SK-N-SH (cell line): ENCODE measurements around the gene KMT2E. TPM values are rescaled to one million over a fixed set of nuclear protein-coding genes. Genes with fewer than 3 reads are reported as not detected.

Source experiments
- CTCF ChIA-PET: fragments of 300-600, 350-600 bp; formaldehyde crosslinking; extraction: SDS; loops from one replicate; lab custom pipeline; 2021; lab: Yijun Ruan, JAX
- POLR2A ChIA-PET: fragments of 350-600 bp; sonication (Branson Sonifier 250); formaldehyde crosslinking; extraction: SDS; loops from one replicate; lab custom pipeline; 2020; ENCODE audit warnings: antibody characterized with exemption, inconsistent platforms; lab: Yijun Ruan, JAX
- DNase-seq: peaks from one replicate; pipeline ENCODE4 v3.0.0; 2012
- H2AFZ ChIP-seq: fragments of 200-600 bp; sonication (generic); 2 replicates; pipeline ENCODE4 v1.8.1; 2016; ENCODE audit warnings: antibody characterized with exemption, mild to moderate bottlenecking, low read depth
- H3F3A ChIP-seq: fragments of 200-600 bp; sonication (generic); replicated peaks from 2 replicates; pipeline ENCODE3; 2016; ENCODE audit warnings: antibody characterized with exemption, mild to moderate bottlenecking; ENCODE audit not compliant: insufficient read depth
- H3K27ac ChIP-seq, 2 experiments: fragments of 200-500 bp in 1 of 2; fragments of 200-600 bp in 1 of 2; sonication (Bioruptor generic) in 1 of 2; sonication (generic), shearing (Covaris generic) in 1 of 2; 2 replicates each; pipeline versions ENCODE4 v1.5.1 to v1.6.1; 2014 to 2016; ENCODE audit warnings: low read depth in 2 of 2, inconsistent platforms in 1 of 2, low read length in 1 of 2, mild to moderate bottlenecking in 1 of 2, mixed read lengths in 1 of 2
- H3K27me3 ChIP-seq: fragments of 200-600 bp; sonication (generic), shearing (Covaris generic); 2 replicates; pipeline ENCODE4 v1.6.1; 2016; ENCODE audit warnings: mixed run types; ENCODE audit not compliant: insufficient read depth
- H3K36me3 ChIP-seq, 2 experiments: fragments of 200-500 bp in 1 of 2; fragments of 200-600 bp in 1 of 2; sonication (Bioruptor generic) in 1 of 2; sonication (generic) in 1 of 2; replicated peaks in 1 of 2; 2 replicates each; pipeline versions ENCODE3 to v1.5.1; 2014 to 2016; ENCODE audit warnings: low read length in 1 of 2, mild to moderate bottlenecking in 1 of 2; ENCODE audit not compliant: insufficient read depth in 2 of 2, control insufficient read depth in 1 of 2
- H3K4me1 ChIP-seq, 2 experiments: fragments of 200-500 bp in 1 of 2; fragments of 200-600 bp in 1 of 2; sonication (Bioruptor generic) in 1 of 2; sonication (generic), shearing (Covaris generic) in 1 of 2; 2 replicates each; pipeline versions ENCODE4 v1.5.1 to v1.6.1; 2014 to 2016; ENCODE audit warnings: low read depth in 1 of 2, low read length in 1 of 2, mixed run types in 1 of 2; ENCODE audit not compliant: insufficient read depth in 2 of 2, control insufficient read depth in 1 of 2
- H3K4me2 ChIP-seq: fragments of 200-600 bp; sonication (generic), shearing (Covaris generic); 2 replicates; pipeline ENCODE4 v1.6.1; 2017; ENCODE audit warnings: mixed run types
- H3K4me3 ChIP-seq, 2 experiments: fragments of 200-500 bp in 1 of 2; fragments of 200-600 bp in 1 of 2; sonication (Bioruptor generic) in 1 of 2; sonication (generic), shearing (Covaris generic) in 1 of 2; 2 replicates each; pipeline versions ENCODE4 v1.5.1 to v1.8.1; 2014 to 2016; ENCODE audit warnings: low read depth in 2 of 2, inconsistent platforms in 1 of 2, low read length in 1 of 2, mild to moderate bottlenecking in 1 of 2, mixed read lengths in 1 of 2, moderate library complexity in 1 of 2
- H3K79me2 ChIP-seq: fragments of 200-600 bp; sonication (generic); 2 replicates; pipeline ENCODE4 v1.8.1; 2017; ENCODE audit warnings: mild to moderate bottlenecking; ENCODE audit not compliant: insufficient read depth
- H3K9ac ChIP-seq: fragments of 200-600 bp; sonication (generic); 2 replicates; pipeline ENCODE4 v1.6.1; 2017; ENCODE audit warnings: mixed run types
- H3K9me2 ChIP-seq: fragments of 200-600 bp; sonication (generic); 2 replicates; pipeline ENCODE4 v1.6.1; 2017; ENCODE audit warnings: mixed run types
- H3K9me3 ChIP-seq: fragments of 200-600 bp; sonication (generic); 2 replicates; pipeline ENCODE4 v1.6.1; 2017; ENCODE audit warnings: mixed run types, mild to moderate bottlenecking, moderate library complexity
- H4K20me1 ChIP-seq: fragments of 200-600 bp; sonication (generic); 2 replicates; pipeline ENCODE4 v1.6.1; 2017; ENCODE audit warnings: mild to moderate bottlenecking, mixed run types; ENCODE audit not compliant: insufficient read depth
- CHD2 ChIP-seq: fragments of 150-350 bp; IDR thresholded peaks from 2 replicates; pipeline ENCODE4 v1.6.1; 2018; ENCODE audit warnings: low read length; ENCODE audit not compliant: partially characterized antibody
- CTCF ChIP-seq: fragments of 200-600 bp; sonication (generic); IDR thresholded peaks from 2 replicates; pipeline ENCODE4 v1.6.1; 2017; ENCODE audit warnings: antibody characterized with exemption, mild to moderate bottlenecking, moderate library complexity
- ELF1 ChIP-seq: IDR thresholded peaks from 2 replicates; pipeline ENCODE4 v1.4.0; 2012
- EP300 ChIP-seq, 2 experiments: IDR thresholded peaks; 2 replicates each; pipeline versions ENCODE4 v1.4.0 to v1.6.1; 2012; ENCODE audit warnings: borderline replicate concordance in 1 of 2, low read depth in 1 of 2, low read length in 1 of 2
- EZH2phosphoT487 ChIP-seq: fragments of 200-600 bp; sonication (generic); IDR thresholded peaks from 2 replicates; pipeline ENCODE4 v1.6.1; 2017; ENCODE audit warnings: low read depth, mixed run types, mild to moderate bottlenecking, antibody characterized with exemption, moderate library complexity, borderline replicate concordance
- FOSL2 ChIP-seq: IDR thresholded peaks from 2 replicates; pipeline ENCODE4 v1.4.0; 2012; ENCODE audit warnings: low read depth, mild to moderate bottlenecking, moderate library complexity, borderline replicate concordance
- FOXJ3 ChIP-seq: sonication (generic); formaldehyde crosslinking; IDR thresholded peaks from 2 replicates; pipeline ENCODE4 v1.5.1; 2020; ENCODE audit warnings: mild to moderate bottlenecking, missing genetic modification reagents
- FOXM1 ChIP-seq: IDR thresholded peaks from 2 replicates; pipeline ENCODE4 v1.4.0; 2012; ENCODE audit warnings: low read depth, mild to moderate bottlenecking
- GABPA ChIP-seq: IDR thresholded peaks from 2 replicates; pipeline ENCODE4 v1.4.0; 2012; ENCODE audit warnings: low read depth, mild to moderate bottlenecking
- IRF3 ChIP-seq: fragments of 150-350 bp; IDR thresholded peaks from 2 replicates; pipeline ENCODE4 v1.6.1; 2016; ENCODE audit warnings: mild to moderate bottlenecking, low read depth, low read length
- JUND ChIP-seq: IDR thresholded peaks from 2 replicates; pipeline ENCODE4 v1.4.0; 2012
- MEF2A ChIP-seq: IDR thresholded peaks from 2 replicates; pipeline ENCODE4 v1.4.0; 2012; ENCODE audit warnings: low read depth, borderline replicate concordance
- MXI1 ChIP-seq: IDR thresholded peaks from 2 replicates; pipeline ENCODE4 v1.6.1; 2012; ENCODE audit warnings: mild to moderate bottlenecking, low read depth, low read length, improper control_type of control experiment
- NFIC ChIP-seq: IDR thresholded peaks from 2 replicates; pipeline ENCODE4 v1.4.0; 2012; ENCODE audit warnings: borderline replicate concordance
- NRF1 ChIP-seq: IDR thresholded peaks from 2 replicates; pipeline ENCODE4 v1.6.1; 2012; ENCODE audit warnings: low read depth, mild to moderate bottlenecking, low read length
- PBX3 ChIP-seq: IDR thresholded peaks from 2 replicates; pipeline ENCODE4; 2012
- POLR2AphosphoS5 ChIP-seq: IDR thresholded peaks from 2 replicates; pipeline ENCODE4 v1.6.1; 2012; ENCODE audit warnings: low read depth, low read length
- RAD21 ChIP-seq: IDR thresholded peaks from 2 replicates; pipeline ENCODE4 v1.6.1; 2012; ENCODE audit warnings: mild to moderate bottlenecking, low read length
- RCOR1 ChIP-seq: fragments of 150-350 bp; IDR thresholded peaks from 2 replicates; pipeline ENCODE4 v1.6.1; 2017; ENCODE audit warnings: antibody characterized with exemption, low read length
- RFX5 ChIP-seq: IDR thresholded peaks from 2 replicates; pipeline ENCODE4 v1.6.1; 2012; ENCODE audit warnings: mild to moderate bottlenecking, improper control_type of control experiment, low read length
- RXRA ChIP-seq: IDR thresholded peaks from 2 replicates; pipeline ENCODE4 v1.4.0; 2012; ENCODE audit warnings: low read depth, mild to moderate bottlenecking, borderline replicate concordance
- SIN3A ChIP-seq: IDR thresholded peaks from 2 replicates; pipeline ENCODE4 v1.6.1; 2012; ENCODE audit warnings: low read depth, mild to moderate bottlenecking, low read length, moderate library complexity, borderline replicate concordance
- SMC3 ChIP-seq: IDR thresholded peaks from 2 replicates; pipeline ENCODE4 v1.6.1; 2012; ENCODE audit warnings: low read depth, low read length, improper control_type of control experiment
- TAF1 ChIP-seq: IDR thresholded peaks from 2 replicates; pipeline ENCODE4 v1.6.1; 2012; ENCODE audit warnings: low read depth, mild to moderate bottlenecking, low read length, moderate library complexity, borderline replicate concordance
- TCF12 ChIP-seq: IDR thresholded peaks from 2 replicates; pipeline ENCODE4 v1.4.0; 2012
- USF2 ChIP-seq: fragments of 150-350 bp; IDR thresholded peaks from 2 replicates; pipeline ENCODE4 v1.6.1; 2017; ENCODE audit warnings: antibody characterized with exemption, low read length, low read depth, borderline replicate concordance
- YY1 ChIP-seq: IDR thresholded peaks from 2 replicates; pipeline ENCODE4 v1.4.0; 2012; ENCODE audit warnings: low read depth, mild to moderate bottlenecking
- ZBTB33 ChIP-seq: IDR thresholded peaks from 2 replicates; pipeline ENCODE4 v1.4.0; 2012; ENCODE audit warnings: low read depth, borderline replicate concordance
- WGBS: methylation state at CpG from one replicate; pipeline ENCODE4 v1.1.6; 2017; ENCODE audit warnings: low lambda C conversion rate; 5-methylcytosine and 5-hydroxymethylcytosine counted together
- polyA plus RNA-seq, 3 experiments: library from polyadenylated mRNA; depleted of rRNA; stranded (reverse); fragments of >200 nt; gene quantifications; 2 replicates each; pipeline ENCODE4 v1.2.3, GENCODE V29; 2012

The KMT2E gene
- polyA plus RNA-seq, 1 of the 3 experiments (the other 2 are of a cell fraction) = 6.4 TPM

- H3K4me2 ChIP-seq = peak overlapping the region; percentile 35; the same call in 1 of the 2 replicates
- H2AFZ ChIP-seq = no peak overlapping the region
- H3K4me3 ChIP-seq = no peak overlapping the region
- no peaks in the 10 kb centered on the region for H3K27me3 ChIP-seq
- no peaks in the 10 kb centered on the region for H3K9me3 ChIP-seq
- ChIA-PET CTCF (interaction anchor here (1.0 to 2.3 kb wide), 3 partner anchors 12 to 21 kb away, joined by 3 to 8 read pairs (median 4); no protein-coding TSS in a partner anchor), POLR2A (no interaction called here)
- peaks cover 18 to 30% of the 10 kb centered on the region in 2 experiments for H3K4me1 ChIP-seq
- H3K79me2 ChIP-seq = peaks cover 50% of the 10 kb centered on the region; the same call in 1 of the 2 replicates
- peaks cover 27% of the 10 kb centered on the region for H4K20me1 ChIP-seq
- H3K27ac ChIP-seq = peak overlapping the region in 1 of 2 experiments; percentile 77; a peak in 3 of 4 replicates
- H3F3A ChIP-seq = peaks cover 72% of the 10 kb centered on the region
- H3K36me3 ChIP-seq = peaks cover 61 to 66% of the 10 kb centered on the region in 2 experiments
- no peaks in the 10 kb centered on the region for H3K9me2 ChIP-seq
- H3K9ac ChIP-seq = no peak overlapping the region
- no peak for DNase-seq
- WGBS = 28% methylated on average over 7 of the region's 7 CpGs
- peak; percentile 92 for TF ChIP-seq FOSL2
- no peak for TF ChIP-seq TAF1
- peak; percentile 28; the same call in 1 of the 2 replicates for TF ChIP-seq MEF2A
- TF ChIP-seq PBX3 = peak; percentile 81
- peak; percentile 86 for TF ChIP-seq NFIC
- TF ChIP-seq CTCF = no peak
- no peak for TF ChIP-seq IRF3
- TF ChIP-seq RFX5 = no peak
- TF ChIP-seq USF2 = no peak
- TF ChIP-seq SIN3A = peak; percentile 83; the same call in 1 of the 2 replicates
- TF ChIP-seq SMC3 = no peak
- TF ChIP-seq FOXM1 = no peak
- TF ChIP-seq NRF1 = no peak
- peak; percentile 68; the same call in 1 of the 2 replicates for TF ChIP-seq ZBTB33
- TF ChIP-seq POLR2AphosphoS5 = peak; percentile 65
- 0 out of 2 replicates have a peak, but pooled peaks have one; percentile 8 for TF ChIP-seq ELF1
- TF ChIP-seq EP300 (IDR thresholded peaks at IDR 0.05; ENCODE audit: borderline replicate concordance in 1 of 2, low read depth in 1 of 2, low read length in 1 of 2) = peak; percentile 37 to 73; a peak in 2 of 4 replicates
- peak; percentile 98 for TF ChIP-seq JUND
- TF ChIP-seq TCF12 = peak; percentile 95
- no peak for TF ChIP-seq EZH2phosphoT487
- no peak for TF ChIP-seq GABPA
- no peak; the same call in 1 of the 2 replicates for TF ChIP-seq RCOR1
- no peak for TF ChIP-seq FOXJ3 (CRISPR knock-in tag)
- no peak for TF ChIP-seq RAD21
- TF ChIP-seq MXI1 = 0 out of 2 replicates have a peak, but pooled peaks have one; percentile 27
- peak; percentile 94 for TF ChIP-seq RXRA
- no peak for TF ChIP-seq YY1
- no peak for TF ChIP-seq CHD2
Observed at GRCh38 chr7:105097619-105098018, 83.6 kb downstream of the KMT2E start.
